GM12878 (cell line): Measurements from ENCODE around the gene HCST. TPM values are rescaled to one million over a fixed set of nuclear protein-coding genes. Genes with fewer than 3 reads are reported as not detected.

ENCODE experiments used
- ATAC-seq: fragments of 200-7000 bp; cut with Tn5 transposase; 3 replicates; pipeline ENCODE4 v1.9.1; 2020; ENCODE audit warnings: mild to moderate bottlenecking, moderate library complexity
- BruUV-seq: library from RNA; stranded (reverse); fragments of 400-500 nt; replicated peaks from 2 replicates; lab custom pipeline; 2021; lab: Mats Ljungman, UMichigan
- CTCF ChIA-PET: fragments of 300-600 bp; sonication (Branson Sonifier 250); formaldehyde crosslinking; extraction: SDS; loops from one replicate; lab custom pipeline; 2021; ENCODE audit warnings: inconsistent platforms; lab: Yijun Ruan, JAX
- POLR2A ChIA-PET: fragments of 350-600 bp; formaldehyde crosslinking; extraction: SDS; loops from one replicate; lab custom pipeline; 2021; ENCODE audit warnings: inconsistent platforms; lab: Charles Lee
- RAD21 ChIA-PET: fragments of 300-600 bp; sonication (Branson Sonifier 250); formaldehyde crosslinking; loops from one replicate; lab custom pipeline; 2023; ENCODE audit warnings: antibody characterized with exemption; ENCODE audit not compliant: unreplicated experiment; lab: Charles Lee
- SMC1A ChIA-PET: fragments of 300-600 bp; sonication (Branson Sonifier 250); formaldehyde crosslinking; loops from one replicate; lab custom pipeline; 2023; ENCODE audit not compliant: unreplicated experiment, uncharacterized antibody; lab: Charles Lee
- DNase-seq: peaks from one replicate; pipeline ENCODE4 v3.0.0-alpha.2; 2011; ENCODE audit warnings: low read depth, low spot score
- FAIRE-seq: peaks from 3 replicates; lab custom pipeline; 2011; peaks lifted over from hg19 to GRCh38; lab: Jason Lieb, UNC
- H2AFZ ChIP-seq: 2 replicates; pipeline ENCODE4 v1.6.0; 2011; ENCODE audit warnings: low read depth, low read length, control low read depth; ENCODE audit not compliant: control insufficient read depth
- H3K27ac ChIP-seq: 2 replicates; pipeline ENCODE4 v1.5.1; 2011; ENCODE audit warnings: control low read depth; ENCODE audit not compliant: control insufficient read depth, insufficient read depth
- H3K27me3 ChIP-seq, 2 experiments: replicated peaks in 1 of 2; 2 replicates each; pipeline versions ENCODE4 v1.6.0 to v1.6.1; 2011; ENCODE audit warnings: low read length in 1 of 2; ENCODE audit not compliant: control insufficient read depth in 2 of 2, insufficient read depth in 2 of 2
- H3K36me3 ChIP-seq, 2 experiments: 2 replicates each; pipeline ENCODE4 v1.5.1; 2011; ENCODE audit warnings: low read length in 1 of 2; ENCODE audit not compliant: control insufficient read depth in 2 of 2, insufficient read depth in 2 of 2
- H3K4me1 ChIP-seq: 2 replicates; pipeline ENCODE4 v1.6.1; 2011; ENCODE audit warnings: mild to moderate bottlenecking, low read length, moderate library complexity, mixed read lengths; ENCODE audit not compliant: control insufficient read depth, insufficient read depth
- H3K4me2 ChIP-seq: 2 replicates; pipeline ENCODE4 v1.6.0; 2011; ENCODE audit warnings: control low read depth; ENCODE audit not compliant: control insufficient read depth, insufficient read depth
- H3K4me3 ChIP-seq: fragments of 200-600 bp; sonication (generic); 2 replicates; pipeline ENCODE4 v1.5.1; 2016
- H3K79me2 ChIP-seq: 2 replicates; pipeline ENCODE4 v1.6.0; 2011; ENCODE audit warnings: low read length; ENCODE audit not compliant: control insufficient read depth, insufficient read depth
- H3K9ac ChIP-seq: 2 replicates; pipeline ENCODE4 v1.8.0; 2011; ENCODE audit warnings: low read length, control low read depth, mixed read lengths; ENCODE audit not compliant: control insufficient read depth, insufficient read depth
- H3K9me3 ChIP-seq: replicated peaks from 3 replicates; pipeline ENCODE4 v1.5.1; 2011; ENCODE audit warnings: mild to moderate bottlenecking, low read length; ENCODE audit not compliant: control insufficient read depth, insufficient read depth
- H4K20me1 ChIP-seq: 2 replicates; pipeline ENCODE4 v1.6.0; 2011; ENCODE audit not compliant: control insufficient read depth, insufficient read depth
- BHLHE40 ChIP-seq, 2 experiments: fragments of 450-650 bp in 1 of 2; IDR thresholded peaks; 2 replicates each; pipeline ENCODE4 v1.6.1; 2011 to 2017; ENCODE audit warnings: low read depth in 2 of 2, borderline replicate concordance in 1 of 2, improper control_type of control experiment in 1 of 2, low read length in 1 of 2, mild to moderate bottlenecking in 1 of 2
- CREB1 ChIP-seq: IDR thresholded peaks from 2 replicates; pipeline ENCODE4 v1.6.1; 2012; ENCODE audit warnings: low read depth, mild to moderate bottlenecking, inconsistent platforms
- E2F4 ChIP-seq: IDR thresholded peaks from 2 replicates; pipeline ENCODE4 v1.6.1; 2012; ENCODE audit warnings: low read depth, low read length, improper control_type of control experiment
- IKZF2 ChIP-seq, 2 experiments: fragments of 450-650 bp; IDR thresholded peaks; 2 replicates each; pipeline ENCODE4 v1.6.1; 2017; ENCODE audit warnings: mild to moderate bottlenecking in 2 of 2, moderate library complexity in 2 of 2
- KLF5 ChIP-seq: fragments of 450-650 bp; IDR thresholded peaks from 2 replicates; pipeline ENCODE4 v1.6.1; 2014; ENCODE audit warnings: mild to moderate bottlenecking; ENCODE audit not compliant: partially characterized antibody
- MXI1 ChIP-seq: fragments of 150-350 bp; IDR thresholded peaks from 2 replicates; pipeline ENCODE4 v1.6.1; 2011; ENCODE audit warnings: low read depth, mild to moderate bottlenecking, inconsistent platforms, low read length, improper control_type of control experiment
- NFYB ChIP-seq: IDR thresholded peaks from 2 replicates; pipeline ENCODE4 v1.6.1; 2011; ENCODE audit warnings: low read depth, mild to moderate bottlenecking, low read length, improper control_type of control experiment, moderate library complexity; ENCODE audit not compliant: insufficient read depth
- RCOR1 ChIP-seq: conservative IDR thresholded peaks from 2 replicates; pipeline ENCODE4 v1.6.1; 2012; ENCODE audit warnings: low read depth, low read length, improper control_type of control experiment
- RUNX3 ChIP-seq: IDR thresholded peaks from 2 replicates; pipeline ENCODE4 v1.6.1; 2012; ENCODE audit warnings: low read length, inconsistent platforms
- SMC3 ChIP-seq: IDR thresholded peaks from 2 replicates; pipeline ENCODE4 v1.6.1; 2011; ENCODE audit warnings: low read length, improper control_type of control experiment, borderline replicate concordance
- TAF1 ChIP-seq: IDR thresholded peaks from 2 replicates; pipeline ENCODE4 v1.6.1; 2011; ENCODE audit warnings: mild to moderate bottlenecking, low read depth, low read length, borderline replicate concordance
- ZNF384 ChIP-seq: IDR thresholded peaks from 2 replicates; pipeline ENCODE4 v1.6.1; 2012; ENCODE audit warnings: low read depth, mild to moderate bottlenecking, low read length, improper control_type of control experiment, borderline replicate concordance
- WGBS: methylation state at CpG from one replicate; pipeline ENCODE4 v1.1.6; 2016; ENCODE audit warnings: low lambda C conversion rate; ENCODE audit not compliant: insufficient replicate concordance, insufficient coverage; ENCODE audit errors: missing lambda C conversion rate; 5-methylcytosine and 5-hydroxymethylcytosine counted together
- in situ Hi-C: fragments of 300-500 bp; cut with MboI; formaldehyde crosslinking; loops from 9 replicates; pipeline ENCODE4 v1.14.3; 2018; ENCODE audit warnings: mixed read lengths
- intact Hi-C: fragments of 100-400 bp; cut with micrococcal nuclease; formaldehyde crosslinking; loops from one replicate; pipeline ENCODE4 v1.14.2; 2022; ENCODE audit not compliant: unreplicated experiment
- polyA plus RNA-seq, 11 experiments: library from polyadenylated mRNA; depleted of rRNA in 4 of 11; unstranded in 6 of 11; stranded (reverse) in 5 of 11; fragments of >200 nt; fragmentation: Nextera tagmentation in 4 of 11; fragmentation: Illumina TruSeq in 1 of 11; extraction: Ambion mirVana in 4 of 11; extraction: Trizol in 1 of 11; gene quantifications; 1 replicate in 1 of 11; 2 replicates in 10 of 11; pipeline versions ENCODE4 v1.2.1 to v1.2.3, GENCODE V29; 2011 to 2016; ENCODE audit warnings: inconsistent platforms in 2 of 11, missing spikeins in 2 of 11, low read depth in 1 of 11
- total RNA-seq, 4 experiments: library from RNA; depleted of rRNA in 3 of 4; stranded (reverse); fragments of >200 nt in 3 of 4; fragmentation: Illumina TruSeq in 1 of 4; extraction: Trizol in 1 of 4; gene quantifications; 2 replicates each; pipeline versions ENCODE4 v1.2.1 to v1.2.3, GENCODE V29; 2013 to 2021
- TF ChIP-seq, protein P1 (sequence below): fragments of 150-350 bp; IDR thresholded peaks from 2 replicates; pipeline ENCODE4 v1.6.1; 2014; ENCODE audit warnings: mild to moderate bottlenecking, low read depth, low read length
- TF ChIP-seq, protein P2 (sequence below): IDR thresholded peaks from 2 replicates; pipeline ENCODE4 v1.6.1; 2012; ENCODE audit warnings: mild to moderate bottlenecking, low read depth, low read length

Gene HCST
- total and polyA plus RNA-seq, 10 of the 15 experiments (the other 5 are each of a cell fraction or from before 2014, with no cell fraction given) = 7.5 to 79.6 (median 33.6) TPM

DNA sequence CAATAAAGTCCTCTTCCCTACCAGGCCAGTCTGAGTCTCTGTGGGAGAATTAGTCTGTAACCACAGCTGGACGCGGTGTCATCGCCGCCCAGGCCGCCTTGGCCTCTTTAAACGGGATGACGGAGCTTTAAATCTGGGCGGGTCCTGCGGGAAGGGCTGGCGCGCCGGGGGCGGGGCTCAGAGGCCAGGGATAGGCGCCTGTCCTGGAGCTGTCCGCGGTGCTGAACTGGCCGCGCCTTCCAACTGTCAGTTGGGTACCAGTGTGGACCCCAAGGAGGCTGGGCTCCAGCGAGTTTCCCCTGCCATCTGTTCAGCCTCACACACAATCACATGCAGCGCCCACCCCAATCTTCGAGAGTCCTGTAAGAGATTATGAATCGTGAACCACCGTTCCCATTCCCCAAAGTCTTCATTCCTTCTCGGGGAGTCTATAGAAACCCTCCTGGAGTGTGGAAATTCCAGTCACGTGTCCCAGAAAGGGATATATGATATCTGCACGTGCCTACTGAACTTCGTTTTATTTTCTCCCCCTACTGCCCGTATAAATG is 22.5 kb upstream of the HCST start:
- Histone ChIP-seq H4K20me1 (no peaks in the 10 kb centered on the region), H3K4me3 (no peak overlapping the region), H3K9ac (no peak overlapping the region), H3K27ac (no peak overlapping the region), H2AFZ (no peak overlapping the region), H3K27me3 (no peaks in the 10 kb centered on the region; a peak in 1 of 4 replicates), H3K79me2 (no peaks in the 10 kb centered on the region), H3K4me1 (no peaks in the 10 kb centered on the region), H3K36me3 (no peaks in the 10 kb centered on the region), H3K4me2 (no peak overlapping the region), H3K9me3 (no peaks in the 10 kb centered on the region)
- DNase-seq = no peak
- peak; percentile 92 for ATAC-seq
- intact Hi-C loops (loop anchor here (5.0 kb wide), 1 partner anchor 188 kb away; no protein-coding TSS in a partner anchor), in situ Hi-C loops (no loop called here)
- BruUV-seq = no TSS peak
- peak; percentile 38 for FAIRE-seq
- ChIA-PET POLR2A (interaction anchor here (0.7 kb wide), 1 partner anchor 76 kb away, joined by 3 read pairs; no protein-coding TSS in a partner anchor), CTCF (interaction anchor here (1.0 to 9.6 kb wide), 5 partner anchors 9 to 187 kb away, joined by 3 to 145 read pairs (median 5); partner anchors contain the start of gene APLP1), SMC1A (interaction anchor here (1.6 to 6.7 kb wide), 2 partner anchors 51 to 185 kb away, joined by 10 to 90 read pairs; no protein-coding TSS in a partner anchor), RAD21 (interaction anchor here (0.5 to 7.3 kb wide), 4 partner anchors 52 to 185 kb away, joined by 3 to 107 read pairs (median 4); no protein-coding TSS in a partner anchor)
- 6% methylated on average over 28 of the region's 28 CpGs for WGBS
- TF ChIP-seq IKZF2 (IDR thresholded peaks at IDR 0.05) = 0 out of 4 replicates have a peak, but pooled peaks of 1 of the 2 experiments have one; percentile 11
- no peak for TF ChIP-seq KLF5
- TF ChIP-seq, protein P1, sequence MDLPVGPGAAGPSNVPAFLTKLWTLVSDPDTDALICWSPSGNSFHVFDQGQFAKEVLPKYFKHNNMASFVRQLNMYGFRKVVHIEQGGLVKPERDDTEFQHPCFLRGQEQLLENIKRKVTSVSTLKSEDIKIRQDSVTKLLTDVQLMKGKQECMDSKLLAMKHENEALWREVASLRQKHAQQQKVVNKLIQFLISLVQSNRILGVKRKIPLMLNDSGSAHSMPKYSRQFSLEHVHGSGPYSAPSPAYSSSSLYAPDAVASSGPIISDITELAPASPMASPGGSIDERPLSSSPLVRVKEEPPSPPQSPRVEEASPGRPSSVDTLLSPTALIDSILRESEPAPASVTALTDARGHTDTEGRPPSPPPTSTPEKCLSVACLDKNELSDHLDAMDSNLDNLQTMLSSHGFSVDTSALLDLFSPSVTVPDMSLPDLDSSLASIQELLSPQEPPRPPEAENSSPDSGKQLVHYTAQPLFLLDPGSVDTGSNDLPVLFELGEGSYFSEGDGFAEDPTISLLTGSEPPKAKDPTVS = no peak
- peak in 1 of 2 experiments; percentile 13; a peak in 1 of 4 replicates for TF ChIP-seq BHLHE40 (IDR thresholded peaks at IDR 0.05; ENCODE audit: borderline replicate concordance in 1 of 2, low read depth in 2 of 2, low read length in 1 of 2)
- TF ChIP-seq RCOR1 = 0 out of 2 replicates have a peak, but pooled peaks have one; percentile 52
- peak; percentile 74 for TF ChIP-seq MXI1
- peak; percentile 45; the same call in 1 of the 2 replicates for TF ChIP-seq CREB1
- no peak for TF ChIP-seq RUNX3
- TF ChIP-seq SMC3 = peak; percentile 17; the same call in 1 of the 2 replicates
- no peak for TF ChIP-seq TAF1
- 0 out of 2 replicates have a peak, but pooled peaks have one; percentile 25 for TF ChIP-seq E2F4
- TF ChIP-seq NFYB = 0 out of 2 replicates have a peak, but pooled peaks have one; percentile 14
- no peak for TF ChIP-seq ZNF384
- TF ChIP-seq, protein P2, sequence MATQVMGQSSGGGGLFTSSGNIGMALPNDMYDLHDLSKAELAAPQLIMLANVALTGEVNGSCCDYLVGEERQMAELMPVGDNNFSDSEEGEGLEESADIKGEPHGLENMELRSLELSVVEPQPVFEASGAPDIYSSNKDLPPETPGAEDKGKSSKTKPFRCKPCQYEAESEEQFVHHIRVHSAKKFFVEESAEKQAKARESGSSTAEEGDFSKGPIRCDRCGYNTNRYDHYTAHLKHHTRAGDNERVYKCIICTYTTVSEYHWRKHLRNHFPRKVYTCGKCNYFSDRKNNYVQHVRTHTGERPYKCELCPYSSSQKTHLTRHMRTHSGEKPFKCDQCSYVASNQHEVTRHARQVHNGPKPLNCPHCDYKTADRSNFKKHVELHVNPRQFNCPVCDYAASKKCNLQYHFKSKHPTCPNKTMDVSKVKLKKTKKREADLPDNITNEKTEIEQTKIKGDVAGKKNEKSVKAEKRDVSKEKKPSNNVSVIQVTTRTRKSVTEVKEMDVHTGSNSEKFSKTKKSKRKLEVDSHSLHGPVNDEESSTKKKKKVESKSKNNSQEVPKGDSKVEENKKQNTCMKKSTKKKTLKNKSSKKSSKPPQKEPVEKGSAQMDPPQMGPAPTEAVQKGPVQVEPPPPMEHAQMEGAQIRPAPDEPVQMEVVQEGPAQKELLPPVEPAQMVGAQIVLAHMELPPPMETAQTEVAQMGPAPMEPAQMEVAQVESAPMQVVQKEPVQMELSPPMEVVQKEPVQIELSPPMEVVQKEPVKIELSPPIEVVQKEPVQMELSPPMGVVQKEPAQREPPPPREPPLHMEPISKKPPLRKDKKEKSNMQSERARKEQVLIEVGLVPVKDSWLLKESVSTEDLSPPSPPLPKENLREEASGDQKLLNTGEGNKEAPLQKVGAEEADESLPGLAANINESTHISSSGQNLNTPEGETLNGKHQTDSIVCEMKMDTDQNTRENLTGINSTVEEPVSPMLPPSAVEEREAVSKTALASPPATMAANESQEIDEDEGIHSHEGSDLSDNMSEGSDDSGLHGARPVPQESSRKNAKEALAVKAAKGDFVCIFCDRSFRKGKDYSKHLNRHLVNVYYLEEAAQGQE = peak; percentile 99
